OCI-LY1 (cell line): ENCODE measurements around the gene ASRGL1.

Experiments used
- H2AFZ ChIP-seq: fragments of 200-600 bp; sonication (generic), shearing (Covaris generic); 2 replicates; pipeline ENCODE4 v1.6.0; 2014; ENCODE audit warnings: antibody characterized with exemption, mild to moderate bottlenecking, low read length
- H3F3A ChIP-seq: fragments of 200-600 bp; sonication (generic), shearing (Covaris generic); 2 replicates; pipeline ENCODE4 v1.6.0; 2014; ENCODE audit warnings: mild to moderate bottlenecking, antibody characterized with exemption, low read length, moderate library complexity; ENCODE audit not compliant: insufficient read depth
- H3K27ac ChIP-seq: fragments of 200-600 bp; sonication (generic); 2 replicates; pipeline ENCODE4 v1.5.1; 2014; ENCODE audit warnings: low read length, mixed run types, mild to moderate bottlenecking, low read depth; ENCODE audit not compliant: poor library complexity, severe bottlenecking
- H3K27me3 ChIP-seq: fragments of 200-600 bp; sonication (generic); 2 replicates; pipeline ENCODE4 v1.6.0; 2014; ENCODE audit warnings: antibody characterized with exemption, mild to moderate bottlenecking, low read length, moderate library complexity; ENCODE audit not compliant: insufficient read depth
- H3K36me3 ChIP-seq: fragments of 200-600 bp; sonication (generic); 2 replicates; pipeline ENCODE4 v1.6.1; 2014; ENCODE audit warnings: mild to moderate bottlenecking, antibody characterized with exemption, low read length, moderate library complexity, mixed read lengths; ENCODE audit not compliant: insufficient read depth
- H3K4me1 ChIP-seq: fragments of 200-600 bp; sonication (generic); 2 replicates; pipeline ENCODE4 v1.5.1; 2014; ENCODE audit warnings: mild to moderate bottlenecking, low read length, moderate library complexity; ENCODE audit not compliant: insufficient read depth, severe bottlenecking
- H3K4me2 ChIP-seq: fragments of 200-600 bp; sonication (generic), shearing (Covaris generic); 2 replicates; pipeline ENCODE4 v1.6.1; 2014; ENCODE audit warnings: low read length
- H3K4me3 ChIP-seq: fragments of 200-600 bp; sonication (generic); 2 replicates; pipeline ENCODE4 v1.5.1; 2014; ENCODE audit warnings: low read length, low read depth, mild to moderate bottlenecking, mixed read lengths; ENCODE audit not compliant: poor library complexity, severe bottlenecking
- H3K79me2 ChIP-seq: fragments of 200-600 bp; shearing (Covaris generic); 2 replicates; pipeline ENCODE4 v1.6.1; 2016; ENCODE audit warnings: mixed run types, low read length, mixed read lengths; ENCODE audit not compliant: insufficient read depth
- H3K9ac ChIP-seq: fragments of 200-600 bp; sonication (generic), shearing (Covaris generic); 2 replicates; pipeline ENCODE4 v1.6.1; 2014; ENCODE audit warnings: mild to moderate bottlenecking, low read length, mixed read lengths
- H3K9me2 ChIP-seq: fragments of 200-600 bp; sonication (generic), shearing (Covaris generic); 2 replicates; pipeline ENCODE4 v1.6.1; 2014; ENCODE audit warnings: low read depth, mild to moderate bottlenecking, low read length, mixed read lengths
- H3K9me3 ChIP-seq: fragments of 200-600 bp; shearing (Covaris generic); 2 replicates; pipeline ENCODE4 v1.6.1; 2014; ENCODE audit warnings: low read length, mixed read lengths
- H4K20me1 ChIP-seq: fragments of 200-600 bp; sonication (generic), shearing (Covaris generic); 2 replicates; pipeline ENCODE4 v1.6.0; 2016; ENCODE audit warnings: mild to moderate bottlenecking, low read length; ENCODE audit not compliant: insufficient read depth
- EZH2 ChIP-seq: fragments of 200-600 bp; sonication (generic), shearing (Covaris generic); IDR thresholded peaks from 2 replicates; pipeline ENCODE4 v1.8.0; 2017; ENCODE audit warnings: borderline replicate concordance, mixed run types, mild to moderate bottlenecking, antibody characterized with exemption, low read length, moderate library complexity, mixed read lengths
- TF ChIP-seq, protein P1 (sequence below): fragments of 200-600 bp; sonication (generic), shearing (Covaris generic); IDR thresholded peaks from 2 replicates; pipeline ENCODE4 v1.5.1; 2017; ENCODE audit warnings: mild to moderate bottlenecking, antibody characterized with exemption, low read length, moderate library complexity, mixed read lengths

Gene ASRGL1

DNA sequence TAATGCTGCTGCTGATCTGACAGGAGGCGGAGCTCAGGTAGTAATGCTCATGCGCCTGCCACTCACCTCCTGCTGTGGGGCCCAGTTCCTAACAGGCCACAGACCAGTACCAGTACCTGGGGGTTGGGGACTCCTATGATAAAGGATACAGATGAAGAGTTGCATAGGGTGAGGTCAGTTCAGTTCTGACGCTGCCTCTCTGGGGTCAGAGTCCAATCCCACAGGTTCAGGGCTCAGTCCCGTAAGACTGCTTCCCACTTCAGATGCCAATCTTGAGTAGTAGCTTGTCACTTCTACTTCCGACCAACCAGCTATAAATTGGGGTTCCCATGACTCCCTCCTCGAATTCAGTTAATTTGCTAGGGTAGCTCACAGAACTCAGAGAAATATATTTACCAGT, 8.6 kb downstream of the ASRGL1 start:
- H3K4me2 ChIP-seq: no peak overlapping the region
- no peaks in the 10 kb centered on the region for H3K79me2 ChIP-seq
- no peaks in the 10 kb centered on the region for H4K20me1 ChIP-seq
- no peak overlapping the region for H3K9ac ChIP-seq
- no peak overlapping the region for H2AFZ ChIP-seq
- TF ChIP-seq, protein P1, sequence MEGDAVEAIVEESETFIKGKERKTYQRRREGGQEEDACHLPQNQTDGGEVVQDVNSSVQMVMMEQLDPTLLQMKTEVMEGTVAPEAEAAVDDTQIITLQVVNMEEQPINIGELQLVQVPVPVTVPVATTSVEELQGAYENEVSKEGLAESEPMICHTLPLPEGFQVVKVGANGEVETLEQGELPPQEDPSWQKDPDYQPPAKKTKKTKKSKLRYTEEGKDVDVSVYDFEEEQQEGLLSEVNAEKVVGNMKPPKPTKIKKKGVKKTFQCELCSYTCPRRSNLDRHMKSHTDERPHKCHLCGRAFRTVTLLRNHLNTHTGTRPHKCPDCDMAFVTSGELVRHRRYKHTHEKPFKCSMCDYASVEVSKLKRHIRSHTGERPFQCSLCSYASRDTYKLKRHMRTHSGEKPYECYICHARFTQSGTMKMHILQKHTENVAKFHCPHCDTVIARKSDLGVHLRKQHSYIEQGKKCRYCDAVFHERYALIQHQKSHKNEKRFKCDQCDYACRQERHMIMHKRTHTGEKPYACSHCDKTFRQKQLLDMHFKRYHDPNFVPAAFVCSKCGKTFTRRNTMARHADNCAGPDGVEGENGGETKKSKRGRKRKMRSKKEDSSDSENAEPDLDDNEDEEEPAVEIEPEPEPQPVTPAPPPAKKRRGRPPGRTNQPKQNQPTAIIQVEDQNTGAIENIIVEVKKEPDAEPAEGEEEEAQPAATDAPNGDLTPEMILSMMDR: no peak
- TF ChIP-seq EZH2: no peak
- no peaks in the 10 kb centered on the region for H3F3A ChIP-seq
- no peak overlapping the region for H3K4me3 ChIP-seq
- H3K36me3 ChIP-seq: no peaks in the 10 kb centered on the region
- H3K4me1 ChIP-seq: no peaks in the 10 kb centered on the region
- H3K9me3 ChIP-seq: no peaks in the 10 kb centered on the region
- H3K9me2 ChIP-seq: no peaks in the 10 kb centered on the region
- no peak overlapping the region for H3K27ac ChIP-seq
- H3K27me3 ChIP-seq: no peaks in the 10 kb centered on the region

DNA sequence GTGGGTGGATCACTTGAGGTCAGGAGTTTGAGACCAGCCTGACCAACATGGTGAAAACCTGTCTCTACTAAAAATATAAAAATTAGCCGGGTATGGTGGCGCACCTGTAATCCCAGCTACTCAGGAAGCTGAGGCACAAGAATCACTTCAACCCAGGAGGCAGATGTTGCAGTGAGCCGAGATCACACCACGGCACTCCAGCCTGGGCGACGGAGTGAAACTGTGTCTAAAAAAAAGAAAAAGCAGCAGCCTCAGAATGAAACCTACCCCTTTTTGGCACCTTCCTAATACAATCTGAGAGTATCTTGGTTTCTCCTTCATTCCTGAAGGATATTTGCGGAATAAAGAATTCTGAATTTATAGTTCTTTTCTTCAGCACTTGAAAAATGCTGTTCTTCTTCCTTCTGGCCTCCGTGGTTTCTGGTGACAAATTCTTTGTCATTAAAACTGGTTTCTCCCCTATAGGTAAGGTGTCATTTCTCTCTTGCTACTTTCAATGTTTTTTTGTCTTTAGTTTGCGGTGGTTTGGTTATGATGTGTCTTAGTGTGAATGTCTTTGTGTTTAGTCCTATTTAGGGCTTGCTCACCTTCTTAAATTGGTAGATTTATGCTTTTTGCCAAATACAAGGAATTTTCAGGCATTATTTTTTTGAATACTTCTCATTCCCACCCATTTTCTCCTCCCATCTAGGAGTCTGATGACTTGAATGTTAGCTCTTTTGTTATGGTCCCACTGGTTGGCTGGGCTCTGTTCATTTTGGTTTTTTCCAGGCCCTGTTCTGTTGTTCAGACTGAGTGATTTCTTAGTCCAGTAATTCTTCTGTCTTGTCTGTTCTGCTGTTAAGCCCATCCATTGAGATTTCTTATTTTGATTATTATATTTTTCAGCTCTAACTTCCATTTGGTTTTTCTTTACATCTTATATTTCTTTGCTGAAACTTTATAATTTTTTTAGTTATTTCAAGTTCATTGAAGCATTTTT, 15.4 kb downstream of the ASRGL1 start:
- H3K27ac ChIP-seq: no peak overlapping the region
- H3K4me2 ChIP-seq: no peak overlapping the region
- H2AFZ ChIP-seq: no peak overlapping the region
- H3K9me3 ChIP-seq: no peaks in the 10 kb centered on the region
- no peaks in the 10 kb centered on the region for H3K4me1 ChIP-seq
- no peaks in the 10 kb centered on the region for H3F3A ChIP-seq
- no peak overlapping the region for H3K9ac ChIP-seq
- H3K27me3 ChIP-seq: no peaks in the 10 kb centered on the region
- TF ChIP-seq, protein P1: no peak
- TF ChIP-seq EZH2: no peak
- no peak overlapping the region for H3K4me3 ChIP-seq
- no peaks in the 10 kb centered on the region for H3K79me2 ChIP-seq
- no peaks in the 10 kb centered on the region for H3K36me3 ChIP-seq
- H4K20me1 ChIP-seq: no peaks in the 10 kb centered on the region
- no peaks in the 10 kb centered on the region for H3K9me2 ChIP-seq

DNA sequence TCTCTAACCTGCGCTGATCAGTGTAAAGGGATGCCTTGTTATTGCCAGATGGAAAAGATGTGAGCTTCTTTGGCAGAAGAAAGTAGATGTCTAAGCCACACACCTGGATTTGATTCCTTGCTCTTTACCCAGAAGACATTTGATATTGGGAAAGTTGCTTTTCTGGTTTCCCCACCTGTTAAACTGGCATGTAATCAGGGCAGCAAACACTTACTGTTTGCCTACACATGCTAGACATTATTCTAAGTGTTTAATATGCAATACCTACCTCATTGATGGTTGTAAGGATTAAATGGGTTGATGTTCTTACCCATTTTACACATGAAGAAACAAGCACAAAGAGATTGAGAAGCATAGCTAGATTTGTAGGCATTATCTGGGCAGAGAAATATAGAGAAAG, 16.6 kb downstream of the ASRGL1 start:
- no peaks in the 10 kb centered on the region for H3K4me1 ChIP-seq
- H3K9me3 ChIP-seq: no peaks in the 10 kb centered on the region
- H4K20me1 ChIP-seq: no peaks in the 10 kb centered on the region
- H3K27me3 ChIP-seq: no peaks in the 10 kb centered on the region
- no peaks in the 10 kb centered on the region for H3K9me2 ChIP-seq
- no peak overlapping the region for H3K9ac ChIP-seq
- no peaks in the 10 kb centered on the region for H3K79me2 ChIP-seq
- no peak overlapping the region for H3K27ac ChIP-seq
- no peaks in the 10 kb centered on the region for H3F3A ChIP-seq
- H3K36me3 ChIP-seq: no peaks in the 10 kb centered on the region
- TF ChIP-seq, protein P1: no peak
- no peak for TF ChIP-seq EZH2
- H3K4me3 ChIP-seq: no peak overlapping the region
- H3K4me2 ChIP-seq: no peak overlapping the region
- H2AFZ ChIP-seq: no peak overlapping the region
